DND-41 (cell line): Measurements from ENCODE around the gene NR1H3.

Experiments
- EZH2 ChIP-seq: IDR thresholded peaks from 3 replicates; pipeline ENCODE4 v1.6.1; 2012; ENCODE audit warnings: borderline replicate concordance, low read depth, mild to moderate bottlenecking, moderate library complexity, low read length, inconsistent platforms; ENCODE audit not compliant: severe bottlenecking
- TF ChIP-seq, protein P1 (sequence below): IDR thresholded peaks from 2 replicates; pipeline ENCODE4 v1.5.1; 2012; ENCODE audit warnings: borderline replicate concordance, low read length, moderate library complexity, mild to moderate bottlenecking; ENCODE audit not compliant: poor library complexity, severe bottlenecking; ENCODE audit errors: extremely low read depth

DNA sequence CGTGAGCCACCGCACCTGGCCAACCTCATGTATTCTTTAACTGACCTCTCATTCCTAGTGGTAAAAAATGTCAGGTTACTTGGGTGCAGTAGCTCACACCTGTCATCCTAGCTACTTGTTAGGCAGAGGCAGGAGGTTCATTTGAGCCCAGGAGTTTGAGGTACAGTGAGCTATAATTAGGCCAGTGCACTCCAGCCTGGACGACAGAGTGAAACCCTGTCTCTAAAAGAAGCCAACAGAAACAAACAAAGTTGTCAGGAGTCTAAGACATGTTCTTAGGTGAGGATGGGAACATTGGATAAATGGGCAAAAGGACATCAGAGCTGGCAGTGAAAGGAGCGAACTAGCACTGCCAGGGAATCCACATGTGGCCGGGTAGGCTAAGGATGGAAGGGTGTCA lies 30.3 kb downstream of the NR1H3 start:
- TF ChIP-seq, protein P1, sequence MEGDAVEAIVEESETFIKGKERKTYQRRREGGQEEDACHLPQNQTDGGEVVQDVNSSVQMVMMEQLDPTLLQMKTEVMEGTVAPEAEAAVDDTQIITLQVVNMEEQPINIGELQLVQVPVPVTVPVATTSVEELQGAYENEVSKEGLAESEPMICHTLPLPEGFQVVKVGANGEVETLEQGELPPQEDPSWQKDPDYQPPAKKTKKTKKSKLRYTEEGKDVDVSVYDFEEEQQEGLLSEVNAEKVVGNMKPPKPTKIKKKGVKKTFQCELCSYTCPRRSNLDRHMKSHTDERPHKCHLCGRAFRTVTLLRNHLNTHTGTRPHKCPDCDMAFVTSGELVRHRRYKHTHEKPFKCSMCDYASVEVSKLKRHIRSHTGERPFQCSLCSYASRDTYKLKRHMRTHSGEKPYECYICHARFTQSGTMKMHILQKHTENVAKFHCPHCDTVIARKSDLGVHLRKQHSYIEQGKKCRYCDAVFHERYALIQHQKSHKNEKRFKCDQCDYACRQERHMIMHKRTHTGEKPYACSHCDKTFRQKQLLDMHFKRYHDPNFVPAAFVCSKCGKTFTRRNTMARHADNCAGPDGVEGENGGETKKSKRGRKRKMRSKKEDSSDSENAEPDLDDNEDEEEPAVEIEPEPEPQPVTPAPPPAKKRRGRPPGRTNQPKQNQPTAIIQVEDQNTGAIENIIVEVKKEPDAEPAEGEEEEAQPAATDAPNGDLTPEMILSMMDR = no peak
- TF ChIP-seq EZH2 = no peak
